ENCODE measurements around the gene AKT2. TPM values are rescaled to one million over a fixed set of nuclear protein-coding genes. Genes with fewer than 3 reads are reported as not detected.
A peak's percentile ranks its signal among the peaks of the same experiment; 100 is the strongest.

The AKT2 gene
- polyA plus RNA-seq, 1 donor from 2014 or later, result 131 TPM

DNA sequence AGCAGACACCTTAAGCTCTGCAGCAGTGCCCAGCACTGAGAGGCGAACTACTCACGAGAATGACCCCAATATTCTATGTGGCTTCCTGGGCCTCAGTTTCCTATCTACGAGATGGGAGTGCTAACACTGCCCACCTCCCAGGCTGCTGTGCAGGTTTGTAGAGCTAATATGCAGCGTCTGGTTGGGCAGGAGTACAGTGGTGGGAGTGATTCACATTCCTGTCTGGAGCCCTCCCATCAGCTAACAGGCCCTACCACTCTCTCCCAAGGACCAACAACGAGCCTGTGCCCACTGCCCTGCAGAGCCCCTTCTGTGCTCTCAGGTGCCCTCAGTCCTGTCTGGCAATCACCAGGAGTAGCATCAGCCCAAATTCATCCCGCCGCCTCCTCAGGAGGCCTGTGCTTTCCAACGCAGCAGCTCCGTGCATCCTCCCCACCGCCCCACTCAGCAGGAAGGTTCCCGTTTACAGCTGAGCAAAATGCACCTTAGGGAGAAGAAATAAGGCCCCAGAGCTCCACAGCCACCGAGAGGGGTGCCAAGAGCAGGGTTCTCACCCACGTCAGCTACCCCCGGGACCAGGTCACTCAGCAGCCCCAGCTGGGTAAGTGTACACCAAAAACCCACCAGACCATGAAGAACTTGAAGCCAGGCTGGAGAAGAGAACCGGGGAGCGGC, 6.6 kb downstream of the AKT2 start (continued):
- TF ChIP-seq REST (IDR thresholded peaks at IDR 0.05; ENCODE audit: borderline replicate concordance) (no peak), POLR2AphosphoS5 (IDR thresholded peaks at IDR 0.05) (no peak), MXI1 (conservative IDR thresholded peaks at IDR 0.05; ENCODE audit: poor library complexity, severe bottlenecking) (no peak), SMC3 (conservative IDR thresholded peaks at IDR 0.05; ENCODE audit: poor library complexity) (no peak)

DNA sequence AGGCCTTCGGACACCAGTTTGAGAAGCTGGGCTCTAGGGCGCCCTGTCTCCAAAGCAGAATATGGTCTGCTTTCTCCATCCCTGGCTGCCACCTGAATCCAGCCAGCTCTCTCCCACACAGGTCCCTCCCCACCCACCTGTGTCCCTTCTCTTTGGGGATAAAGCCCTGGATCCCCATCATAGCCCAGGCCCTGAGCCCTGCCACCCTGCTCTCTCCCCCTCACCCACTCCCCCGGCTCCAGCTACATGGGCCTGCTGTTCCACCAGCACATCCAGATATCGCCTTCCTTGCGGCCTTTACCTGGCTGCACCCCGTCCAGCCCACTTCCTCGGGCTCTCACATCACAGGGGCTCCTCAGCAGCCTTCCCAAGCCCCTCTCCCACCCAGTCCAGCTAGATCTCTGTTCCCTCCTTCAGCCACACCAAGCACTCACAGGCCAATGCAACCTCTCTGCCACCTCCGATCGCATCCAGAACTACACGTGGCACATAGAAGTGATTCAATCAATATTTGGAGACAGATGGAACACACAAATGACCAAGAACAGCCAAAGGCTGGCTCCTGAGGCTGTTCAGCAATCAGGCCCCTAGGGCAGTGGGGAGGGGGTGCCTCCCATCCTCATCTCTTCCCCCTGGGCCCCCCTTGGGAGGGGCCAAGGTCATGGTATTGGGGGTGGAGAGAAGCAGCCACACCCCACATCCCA, 7.6 kb downstream of the AKT2 start:
- Histone ChIP-seq H2AFZ (ENCODE audit: low read depth, low read length) (no peak overlapping the region), H3K27me3 (ENCODE audit: insufficient read depth, low read depth, low read length) (no peaks in the 10 kb centered on the region), H3K36me3 (ENCODE audit: insufficient read depth, low read length) (no peaks in the 10 kb centered on the region), H3K79me2 (replicated peaks; ENCODE audit: insufficient read depth, low read length) (peaks cover 17% of the 10 kb centered on the region), H3K4me3 (ENCODE audit: low read length) (no peak overlapping the region), H3K9me2 (ENCODE audit: insufficient read depth, low read length) (no peaks in the 10 kb centered on the region), H3K9me3 (ENCODE audit: low read length) (no peaks in the 10 kb centered on the region), H3K9ac (ENCODE audit: low read length) (peak overlapping the region; percentile 25), H4K20me1 (ENCODE audit: insufficient read depth) (no peaks in the 10 kb centered on the region), H3K4me2 (ENCODE audit: low read length) (no peak overlapping the region), H3F3A (ENCODE audit: insufficient read depth, low read length, poor library complexity, severe bottlenecking) (no peaks in the 10 kb centered on the region), H3K27ac (ENCODE audit: low read length) (peak overlapping the region; percentile 20)
- TF ChIP-seq POLR2AphosphoS5 (IDR thresholded peaks at IDR 0.05) (no peak), REST (IDR thresholded peaks at IDR 0.05; ENCODE audit: borderline replicate concordance) (no peak), TAF1 (IDR thresholded peaks at IDR 0.05; ENCODE audit: low read depth) (no peak), EZH2 (IDR thresholded peaks at IDR 0.05; ENCODE audit: borderline replicate concordance, insufficient read depth, low read length, poor library complexity, severe bottlenecking) (no peak), MXI1 (conservative IDR thresholded peaks at IDR 0.05; ENCODE audit: poor library complexity, severe bottlenecking) (no peak), SMC3 (conservative IDR thresholded peaks at IDR 0.05; ENCODE audit: poor library complexity) (no peak), RAD21 (conservative IDR thresholded peaks at IDR 0.05) (no peak), EP300 (conservative IDR thresholded peaks at IDR 0.05; ENCODE audit: poor library complexity, severe bottlenecking) (no peak)
- TF ChIP-seq, protein P1, sequence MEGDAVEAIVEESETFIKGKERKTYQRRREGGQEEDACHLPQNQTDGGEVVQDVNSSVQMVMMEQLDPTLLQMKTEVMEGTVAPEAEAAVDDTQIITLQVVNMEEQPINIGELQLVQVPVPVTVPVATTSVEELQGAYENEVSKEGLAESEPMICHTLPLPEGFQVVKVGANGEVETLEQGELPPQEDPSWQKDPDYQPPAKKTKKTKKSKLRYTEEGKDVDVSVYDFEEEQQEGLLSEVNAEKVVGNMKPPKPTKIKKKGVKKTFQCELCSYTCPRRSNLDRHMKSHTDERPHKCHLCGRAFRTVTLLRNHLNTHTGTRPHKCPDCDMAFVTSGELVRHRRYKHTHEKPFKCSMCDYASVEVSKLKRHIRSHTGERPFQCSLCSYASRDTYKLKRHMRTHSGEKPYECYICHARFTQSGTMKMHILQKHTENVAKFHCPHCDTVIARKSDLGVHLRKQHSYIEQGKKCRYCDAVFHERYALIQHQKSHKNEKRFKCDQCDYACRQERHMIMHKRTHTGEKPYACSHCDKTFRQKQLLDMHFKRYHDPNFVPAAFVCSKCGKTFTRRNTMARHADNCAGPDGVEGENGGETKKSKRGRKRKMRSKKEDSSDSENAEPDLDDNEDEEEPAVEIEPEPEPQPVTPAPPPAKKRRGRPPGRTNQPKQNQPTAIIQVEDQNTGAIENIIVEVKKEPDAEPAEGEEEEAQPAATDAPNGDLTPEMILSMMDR (IDR thresholded peaks at IDR 0.05; ENCODE audit: poor library complexity, severe bottlenecking), result no peak

Measured in neural cell (in vitro differentiated cells).